ENCODE measurements around the gene DCT.
"Not testable (repeated sequence)": the region's sequence is repeated elsewhere in the genome, so short reads cannot be mapped to it uniquely, and the experiment has no call there.

Gene DCT

GRCh38 chr13:94479616-94480015 lies at the start of gene DCT:
Gene DCT (minus strand): TSS chr13:94479682. CDS start chr13:94479255, 427 bp downstream.
- Histone ChIP-seq H3K27ac (ENCODE audit: low read length) (peak within 1 kb of the TSS; percentile 15; the same call in 1 of the 2 replicates), H3K4me2 (ENCODE audit: insufficient read depth, low read length) (no peak within 1 kb of the TSS), H2AFZ (ENCODE audit: low read depth, low read length) (peak within 1 kb of the TSS; percentile 13; the same call in 1 of the 2 replicates), H3K9ac (ENCODE audit: low read depth, low read length) (no peak within 1 kb of the TSS), H3K9me3 (ENCODE audit: insufficient read depth, low read length, severe bottlenecking) (no peaks in the 10 kb centered on the region), H3K36me3 (ENCODE audit: insufficient read depth, low read length) (no peaks in the 10 kb centered on the region), H3K79me2 (ENCODE audit: insufficient read depth, low read length) (no peaks in the 10 kb centered on the region), H4K20me1 (ENCODE audit: insufficient read depth, low read length) (no peaks in the 10 kb centered on the region), H3K4me3 (ENCODE audit: low read depth in 1 of 2, low read length in 2 of 2) (no peak within 1 kb of the TSS), H3K4me1 (ENCODE audit: insufficient read depth, low read length) (peaks cover 15% of the 10 kb centered on the region), H3K27me3 (ENCODE audit: insufficient read depth, low read length, poor library complexity) (no peaks in the 10 kb centered on the region)
- ATAC-seq (ENCODE audit: insufficient read depth, low read depth) (no peak), DNase-seq (no peak)
- TF ChIP-seq CTCF (IDR thresholded peaks at IDR 0.05; ENCODE audit: borderline replicate concordance, extremely low read depth, low read length, poor library complexity, severe bottlenecking) (no peak), EZH2 (IDR thresholded peaks at IDR 0.05; ENCODE audit: borderline replicate concordance, low read depth, low read length, severe bottlenecking) (no peak)

GRCh38 chr13:94526956-94527355 lies 47.5 kb upstream of the DCT start:
- DNase-seq; H3K4me3 ChIP-seq (ENCODE audit: low read depth in 1 of 2, low read length in 2 of 2); H3K36me3 ChIP-seq (ENCODE audit: insufficient read depth, low read length); H3K27me3 ChIP-seq (ENCODE audit: insufficient read depth, low read length, poor library complexity); H3K79me2 ChIP-seq (ENCODE audit: insufficient read depth, low read length); H4K20me1 ChIP-seq (ENCODE audit: insufficient read depth, low read length); H3K4me2 ChIP-seq (ENCODE audit: insufficient read depth, low read length); H2AFZ ChIP-seq (ENCODE audit: low read depth, low read length); H3K9me3 ChIP-seq (ENCODE audit: insufficient read depth, low read length, severe bottlenecking); ATAC-seq (ENCODE audit: insufficient read depth, low read depth); H3K27ac ChIP-seq (ENCODE audit: low read length); H3K4me1 ChIP-seq (ENCODE audit: insufficient read depth, low read length); H3K9ac ChIP-seq (ENCODE audit: low read depth, low read length): not testable (repeated sequence)
- peak; percentile 9 for TF ChIP-seq CTCF (IDR thresholded peaks at IDR 0.05; ENCODE audit: borderline replicate concordance, extremely low read depth, low read length, poor library complexity, severe bottlenecking)

DNA sequence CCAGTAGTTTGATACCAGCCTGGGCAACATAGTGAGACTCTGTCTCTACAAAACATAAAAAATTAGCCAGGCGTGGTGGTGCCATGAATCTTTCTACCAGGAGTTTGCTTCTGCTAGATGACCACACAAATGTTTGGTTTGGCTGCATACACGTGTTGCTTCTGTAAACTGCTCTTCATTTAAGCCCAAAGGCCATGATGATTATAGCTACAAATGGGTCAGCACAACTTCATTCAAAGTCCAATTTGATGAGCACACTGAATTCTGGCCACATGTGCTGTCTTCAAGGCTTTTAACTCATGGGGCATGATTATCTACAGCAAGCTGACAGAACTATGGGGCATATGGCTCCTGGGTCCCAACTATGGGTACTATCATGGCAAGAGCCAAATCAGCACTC lies 46.3 kb upstream of the DCT start:
- Histone ChIP-seq H3K36me3 (ENCODE audit: insufficient read depth, low read length) (no peaks in the 10 kb centered on the region), H3K4me2 (ENCODE audit: insufficient read depth, low read length) (no peak overlapping the region), H3K4me3 (ENCODE audit: low read depth in 1 of 2, low read length in 2 of 2) (no peak overlapping the region), H3K4me1 (ENCODE audit: insufficient read depth, low read length) (no peaks in the 10 kb centered on the region), H2AFZ (ENCODE audit: low read depth, low read length) (no peak overlapping the region), H3K79me2 (ENCODE audit: insufficient read depth, low read length) (no peaks in the 10 kb centered on the region), H3K27me3 (ENCODE audit: insufficient read depth, low read length, poor library complexity) (no peaks in the 10 kb centered on the region), H3K9me3 (ENCODE audit: insufficient read depth, low read length, severe bottlenecking) (no peaks in the 10 kb centered on the region), H3K9ac (ENCODE audit: low read depth, low read length) (no peak overlapping the region), H4K20me1 (ENCODE audit: insufficient read depth, low read length) (no peaks in the 10 kb centered on the region), H3K27ac (ENCODE audit: low read length) (no peak overlapping the region)
- ATAC-seq (ENCODE audit: insufficient read depth, low read depth) = no peak
- TF ChIP-seq CTCF (IDR thresholded peaks at IDR 0.05; ENCODE audit: borderline replicate concordance, extremely low read depth, low read length, poor library complexity, severe bottlenecking) (no peak), EZH2 (IDR thresholded peaks at IDR 0.05; ENCODE audit: borderline replicate concordance, low read depth, low read length, severe bottlenecking) (no peak)
- DNase-seq = no peak

DNA sequence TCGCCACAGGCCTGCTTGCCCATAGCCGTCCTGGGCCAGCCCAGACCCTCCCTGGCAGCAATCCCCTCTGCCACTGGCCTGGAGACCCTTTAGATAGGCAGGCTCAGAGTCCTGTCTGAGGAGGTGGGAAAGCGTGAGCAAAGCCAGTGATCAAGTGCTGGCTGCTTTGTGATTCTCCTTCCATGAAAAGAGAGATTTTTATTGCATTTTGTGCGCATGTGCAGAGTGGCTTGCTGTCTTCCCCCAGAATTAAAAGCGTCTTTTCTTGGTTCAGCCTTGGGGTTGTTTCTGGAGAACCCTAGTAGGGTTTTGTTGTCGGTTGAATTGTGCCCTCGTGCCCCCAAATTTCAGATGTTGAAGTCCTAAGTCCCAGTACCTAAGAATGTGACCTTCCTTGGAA lies 44.9 kb upstream of the DCT start:
- no peaks in the 10 kb centered on the region for H3K27me3 ChIP-seq (ENCODE audit: insufficient read depth, low read length, poor library complexity)
- H3K4me3 ChIP-seq (ENCODE audit: low read depth in 1 of 2, low read length in 2 of 2) = no peak overlapping the region
- TF ChIP-seq CTCF (IDR thresholded peaks at IDR 0.05; ENCODE audit: borderline replicate concordance, extremely low read depth, low read length, poor library complexity, severe bottlenecking) = no peak
- TF ChIP-seq EZH2 (IDR thresholded peaks at IDR 0.05; ENCODE audit: borderline replicate concordance, low read depth, low read length, severe bottlenecking) = no peak
- H3K27ac ChIP-seq (ENCODE audit: low read length) = no peak overlapping the region
- no peak overlapping the region for H2AFZ ChIP-seq (ENCODE audit: low read depth, low read length)
- H3K36me3 ChIP-seq (ENCODE audit: insufficient read depth, low read length) = no peaks in the 10 kb centered on the region
- H4K20me1 ChIP-seq (ENCODE audit: insufficient read depth, low read length) = no peaks in the 10 kb centered on the region
- H3K4me2 ChIP-seq (ENCODE audit: insufficient read depth, low read length) = no peak overlapping the region
- no peaks in the 10 kb centered on the region for H3K9me3 ChIP-seq (ENCODE audit: insufficient read depth, low read length, severe bottlenecking)
- ATAC-seq (ENCODE audit: insufficient read depth, low read depth) (no peak), DNase-seq (no peak)
- H3K4me1 ChIP-seq (ENCODE audit: insufficient read depth, low read length) = no peaks in the 10 kb centered on the region
- H3K9ac ChIP-seq (ENCODE audit: low read depth, low read length) = no peak overlapping the region
- no peaks in the 10 kb centered on the region for H3K79me2 ChIP-seq (ENCODE audit: insufficient read depth, low read length)
